GM19467 (cell line): ENCODE data around the gene COX4I2.

Source experiments
- ATAC-seq: cut with Tn5 transposase; IDR thresholded peaks from one replicate; pipeline ENCODE4 v1.9.1; 2021; ENCODE audit warnings: mild to moderate bottlenecking, moderate library complexity; ENCODE audit not compliant: unreplicated experiment

COX4I2 gene

DNA sequence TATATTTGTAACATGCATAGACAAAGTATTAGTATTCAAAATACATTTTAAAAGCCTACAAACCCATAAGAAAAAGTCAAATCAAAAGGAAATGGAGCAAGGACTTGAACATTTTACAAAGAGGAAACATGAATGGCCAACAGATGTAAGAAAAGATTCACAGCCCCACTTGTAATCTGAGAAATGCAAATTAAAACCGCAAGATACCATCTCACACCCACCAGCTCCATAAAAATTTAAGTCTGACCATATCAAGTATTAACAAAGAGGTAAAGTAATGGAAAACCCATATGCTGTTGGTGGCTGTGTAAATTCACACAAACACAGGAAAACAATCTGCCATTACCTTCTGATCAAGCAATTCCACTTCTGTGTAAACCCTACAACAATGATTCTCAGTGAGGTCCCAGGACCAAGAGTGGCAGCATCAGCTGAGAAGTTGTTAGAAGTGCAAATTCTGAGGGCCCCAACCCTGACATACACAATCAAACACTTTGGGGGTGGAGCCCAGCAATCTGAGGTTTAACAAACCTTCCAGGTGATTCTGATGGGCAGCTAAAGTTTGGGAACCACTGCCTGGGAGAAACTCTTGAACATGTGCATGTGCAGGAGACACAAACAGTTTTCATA lies 54.0 kb downstream of the COX4I2 start:
- no peak for ATAC-seq

DNA sequence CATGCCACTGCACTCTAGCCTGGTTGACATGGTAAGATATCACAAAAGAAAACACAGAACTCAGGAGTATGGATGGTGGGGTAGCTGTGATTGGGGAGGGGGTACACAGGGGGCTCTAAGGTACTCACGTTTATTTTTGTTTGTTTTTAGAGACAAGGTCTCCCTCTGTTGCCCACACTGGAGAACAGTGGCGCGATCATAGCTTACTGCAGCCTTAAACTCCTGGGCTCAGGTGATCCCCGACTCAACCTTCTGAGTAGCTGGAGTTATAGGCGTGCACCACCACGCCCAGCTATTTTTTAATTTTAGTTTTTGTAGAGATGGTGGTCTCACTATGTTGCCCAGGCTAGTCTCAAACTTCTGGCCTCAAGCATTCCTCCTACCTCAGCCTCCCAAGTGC lies 55.7 kb downstream of the COX4I2 start:
- no peak for ATAC-seq

DNA sequence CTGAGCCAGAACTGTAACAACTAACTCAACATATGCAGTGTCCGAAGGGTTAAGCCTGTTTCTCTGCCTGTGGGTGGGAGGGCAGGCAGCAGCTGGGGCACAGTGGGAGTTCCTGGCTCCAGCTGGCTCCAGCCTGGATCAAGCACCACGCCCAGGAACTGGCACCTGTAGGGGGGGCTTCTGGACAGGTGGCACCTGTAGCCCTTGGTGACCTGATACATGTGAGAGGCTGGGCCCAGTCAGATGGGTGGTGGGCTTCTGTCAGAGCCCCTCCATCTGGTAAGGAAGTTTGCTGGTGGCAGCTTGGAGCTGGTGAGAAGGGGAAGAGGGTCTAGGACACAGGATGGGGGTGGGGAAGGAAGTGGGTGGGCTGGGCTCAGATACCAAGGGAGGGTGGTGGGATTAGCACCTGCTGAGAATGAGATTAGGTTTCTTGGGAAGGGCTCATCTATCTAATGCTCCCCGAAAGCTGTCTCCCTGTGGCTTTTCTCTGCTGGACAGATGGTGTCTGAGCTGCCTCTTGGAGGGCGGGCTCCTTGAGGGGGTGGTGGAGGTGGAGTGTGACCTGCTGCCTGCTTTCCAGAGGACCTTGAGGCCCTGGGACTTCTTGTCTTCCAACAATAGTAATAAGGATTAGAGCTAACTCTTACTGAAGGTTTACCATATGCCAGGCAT lies 56.4 kb downstream of the COX4I2 start:
- no peak for ATAC-seq
